ENCODE measurements around the gene FNDC8.

FNDC8 gene

GRCh38 chr17:35160354-35161201 is 39.2 kb downstream of the FNDC8 start:
- Histone ChIP-seq H3K9me3 (ENCODE audit: control insufficient read depth, insufficient read depth, low read length) (no peaks in the 10 kb centered on the region), H3K4me1 (ENCODE audit: control insufficient read depth, insufficient read depth, low read length) (0 out of 2 replicates have a peak, but pooled peaks cover 3% of the 10 kb centered on the region), H3K4me3 (ENCODE audit: low read depth, low read length) (no peak overlapping the region), H3K27me3 (ENCODE audit: control insufficient read depth, insufficient read depth, low read length) (no peaks in the 10 kb centered on the region), H3K36me3 (ENCODE audit: control insufficient read depth, insufficient read depth, low read length) (no peaks in the 10 kb centered on the region), H3K27ac (ENCODE audit: low read depth, low read length) (no peak overlapping the region), H3K9ac (ENCODE audit: low read depth, low read length) (no peak overlapping the region)

GRCh38 chr17:35161281-35161761 is 39.9 kb downstream of the FNDC8 start:
- H3K9ac ChIP-seq (ENCODE audit: low read depth, low read length) = no peak overlapping the region

GRCh38 chr17:35162755-35163154 is 41.3 kb downstream of the FNDC8 start:
- Histone ChIP-seq H3K4me3 (ENCODE audit: low read depth, low read length) (no peak overlapping the region), H3K9me3 (ENCODE audit: control insufficient read depth, insufficient read depth, low read length) (no peaks in the 10 kb centered on the region), H3K27me3 (ENCODE audit: control insufficient read depth, insufficient read depth, low read length) (no peaks in the 10 kb centered on the region), H3K4me1 (ENCODE audit: control insufficient read depth, insufficient read depth, low read length) (0 out of 2 replicates have a peak, but pooled peaks cover 3% of the 10 kb centered on the region), H3K36me3 (ENCODE audit: control insufficient read depth, insufficient read depth, low read length) (no peaks in the 10 kb centered on the region), H3K27ac (ENCODE audit: low read depth, low read length) (no peak overlapping the region), H3K9ac (ENCODE audit: low read depth, low read length) (no peak overlapping the region)

More at GRCh38 chr17:35161281-35161761, 39.9 kb downstream of the FNDC8 start:
- H3K4me1 ChIP-seq (ENCODE audit: control insufficient read depth, insufficient read depth, low read length) = 0 out of 2 replicates have a peak, but pooled peaks cover 3% of the 10 kb centered on the region
- H3K9me3 ChIP-seq (ENCODE audit: control insufficient read depth, insufficient read depth, low read length) = no peaks in the 10 kb centered on the region
- H3K27me3 ChIP-seq (ENCODE audit: control insufficient read depth, insufficient read depth, low read length) = no peaks in the 10 kb centered on the region
- H3K27ac ChIP-seq (ENCODE audit: low read depth, low read length) = no peak overlapping the region
- no peaks in the 10 kb centered on the region for H3K36me3 ChIP-seq (ENCODE audit: control insufficient read depth, insufficient read depth, low read length)
- H3K4me3 ChIP-seq (ENCODE audit: low read depth, low read length) = no peak overlapping the region

- H3K4me1 ChIP-seq (ENCODE audit: control insufficient read depth, insufficient read depth, low read length) = 0 out of 2 replicates have a peak, but pooled peaks cover 3% of the 10 kb centered on the region
- H3K27ac ChIP-seq (ENCODE audit: low read depth, low read length) = no peak overlapping the region
- no peak overlapping the region for H3K4me3 ChIP-seq (ENCODE audit: low read depth, low read length)
- no peaks in the 10 kb centered on the region for H3K36me3 ChIP-seq (ENCODE audit: control insufficient read depth, insufficient read depth, low read length)
- no peaks in the 10 kb centered on the region for H3K27me3 ChIP-seq (ENCODE audit: control insufficient read depth, insufficient read depth, low read length)
- no peak overlapping the region for H3K9ac ChIP-seq (ENCODE audit: low read depth, low read length)
- no peaks in the 10 kb centered on the region for H3K9me3 ChIP-seq (ENCODE audit: control insufficient read depth, insufficient read depth, low read length)
Measured at GRCh38 chr17:35163886-35164285, 42.5 kb downstream of the FNDC8 start.

GRCh38 chr17:35164716-35165115 is 43.3 kb downstream of the FNDC8 start:
- Histone ChIP-seq H3K27me3 (ENCODE audit: control insufficient read depth, insufficient read depth, low read length) (no peaks in the 10 kb centered on the region), H3K36me3 (ENCODE audit: control insufficient read depth, insufficient read depth, low read length) (no peaks in the 10 kb centered on the region), H3K4me1 (ENCODE audit: control insufficient read depth, insufficient read depth, low read length) (0 out of 2 replicates have a peak, but pooled peaks cover 3% of the 10 kb centered on the region), H3K9me3 (ENCODE audit: control insufficient read depth, insufficient read depth, low read length) (no peaks in the 10 kb centered on the region), H3K27ac (ENCODE audit: low read depth, low read length) (no peak overlapping the region), H3K4me3 (ENCODE audit: low read depth, low read length) (no peak overlapping the region), H3K9ac (ENCODE audit: low read depth, low read length) (no peak overlapping the region)

- H3K27ac ChIP-seq (ENCODE audit: low read depth, low read length) = no peak overlapping the region
- H3K4me3 ChIP-seq (ENCODE audit: low read depth, low read length) = no peak overlapping the region
- no peaks in the 10 kb centered on the region for H3K9me3 ChIP-seq (ENCODE audit: control insufficient read depth, insufficient read depth, low read length)
- 0 out of 2 replicates have a peak, but pooled peaks cover 2% of the 10 kb centered on the region for H3K4me1 ChIP-seq (ENCODE audit: control insufficient read depth, insufficient read depth, low read length)
- H3K27me3 ChIP-seq (ENCODE audit: control insufficient read depth, insufficient read depth, low read length) = no peaks in the 10 kb centered on the region
- H3K9ac ChIP-seq (ENCODE audit: low read depth, low read length) = no peak overlapping the region
- no peaks in the 10 kb centered on the region for H3K36me3 ChIP-seq (ENCODE audit: control insufficient read depth, insufficient read depth, low read length)
Measured at GRCh38 chr17:35166526-35166925, 45.1 kb downstream of the FNDC8 start.

- no peaks in the 10 kb centered on the region for H3K4me1 ChIP-seq (ENCODE audit: control insufficient read depth, insufficient read depth, low read length)
- no peak overlapping the region for H3K9ac ChIP-seq (ENCODE audit: low read depth, low read length)
- H3K36me3 ChIP-seq (ENCODE audit: control insufficient read depth, insufficient read depth, low read length) = no peaks in the 10 kb centered on the region
- H3K27me3 ChIP-seq (ENCODE audit: control insufficient read depth, insufficient read depth, low read length) = no peaks in the 10 kb centered on the region
- no peaks in the 10 kb centered on the region for H3K9me3 ChIP-seq (ENCODE audit: control insufficient read depth, insufficient read depth, low read length)
- no peak overlapping the region for H3K27ac ChIP-seq (ENCODE audit: low read depth, low read length)
- H3K4me3 ChIP-seq (ENCODE audit: low read depth, low read length) = no peak overlapping the region
Measured at GRCh38 chr17:35167046-35167445, 45.6 kb downstream of the FNDC8 start.

- Histone ChIP-seq H3K27ac (ENCODE audit: low read depth, low read length) (no peak overlapping the region), H3K36me3 (ENCODE audit: control insufficient read depth, insufficient read depth, low read length) (no peaks in the 10 kb centered on the region), H3K27me3 (ENCODE audit: control insufficient read depth, insufficient read depth, low read length) (no peaks in the 10 kb centered on the region), H3K9me3 (ENCODE audit: control insufficient read depth, insufficient read depth, low read length) (no peaks in the 10 kb centered on the region), H3K4me1 (ENCODE audit: control insufficient read depth, insufficient read depth, low read length) (no peaks in the 10 kb centered on the region), H3K9ac (ENCODE audit: low read depth, low read length) (no peak overlapping the region), H3K4me3 (ENCODE audit: low read depth, low read length) (no peak overlapping the region)
Measured at GRCh38 chr17:35167666-35168065, 46.3 kb downstream of the FNDC8 start.

GRCh38 chr17:35169835-35170363 is 48.5 kb downstream of the FNDC8 start:
- H3K4me1 ChIP-seq (ENCODE audit: control insufficient read depth, insufficient read depth, low read length) = no peaks in the 10 kb centered on the region
- H3K27me3 ChIP-seq (ENCODE audit: control insufficient read depth, insufficient read depth, low read length) = no peaks in the 10 kb centered on the region
- no peak overlapping the region for H3K9ac ChIP-seq (ENCODE audit: low read depth, low read length)
- H3K36me3 ChIP-seq (ENCODE audit: control insufficient read depth, insufficient read depth, low read length) = no peaks in the 10 kb centered on the region
- H3K27ac ChIP-seq (ENCODE audit: low read depth, low read length) = no peak overlapping the region
- H3K4me3 ChIP-seq (ENCODE audit: low read depth, low read length) = no peak overlapping the region
- no peaks in the 10 kb centered on the region for H3K9me3 ChIP-seq (ENCODE audit: control insufficient read depth, insufficient read depth, low read length)

GRCh38 chr17:35170968-35171771 is 49.8 kb downstream of the FNDC8 start:
- no peaks in the 10 kb centered on the region for H3K9me3 ChIP-seq (ENCODE audit: control insufficient read depth, insufficient read depth, low read length)
- no peak overlapping the region for H3K27ac ChIP-seq (ENCODE audit: low read depth, low read length)

More at GRCh38 chr17:35170968-35171771, 49.8 kb downstream of the FNDC8 start:
- no peaks in the 10 kb centered on the region for H3K36me3 ChIP-seq (ENCODE audit: control insufficient read depth, insufficient read depth, low read length)
- no peaks in the 10 kb centered on the region for H3K27me3 ChIP-seq (ENCODE audit: control insufficient read depth, insufficient read depth, low read length)
- H3K4me3 ChIP-seq (ENCODE audit: low read depth, low read length) = no peak overlapping the region
- no peaks in the 10 kb centered on the region for H3K4me1 ChIP-seq (ENCODE audit: control insufficient read depth, insufficient read depth, low read length)
- H3K9ac ChIP-seq (ENCODE audit: low read depth, low read length) = no peak overlapping the region
